Fibroblast of skin of right quadriceps (primary cell): ENCODE results near the gene SP140.
"Not testable (repeated sequence)": the region's sequence is repeated elsewhere in the genome, so short reads cannot be mapped to it uniquely, and the experiment has no call there.

Source experiments
- DNase-seq: peaks from one replicate; pipeline ENCODE4 v3.0.0-alpha.2; 2013

SP140 gene

GRCh38 chr2:230226051-230226551 lies 565 bp downstream of the SP140 start:
- no peak for DNase-seq

- DNase-seq: no peak
Observed at GRCh38 chr2:230227216-230227615, 1.7 kb downstream of the SP140 start.

GRCh38 chr2:230230087-230230486 lies 4.6 kb downstream of the SP140 start:
- peak; percentile 80 for DNase-seq

GRCh38 chr2:230230496-230231200 lies 5.1 kb downstream of the SP140 start:
- DNase-seq: no peak

DNA sequence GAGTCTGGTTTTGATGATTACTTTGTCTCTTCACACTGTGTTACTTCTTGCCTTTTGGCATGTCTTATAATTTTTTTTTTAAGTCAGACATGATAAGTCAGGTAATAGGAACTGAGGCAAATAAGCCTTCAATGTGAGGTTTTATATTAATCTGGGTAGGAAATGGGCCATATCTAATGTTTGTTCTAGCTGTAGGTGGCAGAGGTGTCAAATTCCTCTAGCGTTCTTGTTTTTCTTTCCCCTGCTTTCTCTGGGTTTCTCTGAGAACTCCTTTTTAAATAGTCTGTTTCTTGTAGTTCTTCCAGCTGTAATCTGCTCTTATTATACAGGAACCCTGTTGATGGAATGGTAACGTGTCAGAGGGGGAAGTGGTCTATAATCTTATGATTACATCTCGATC lies 5.7 kb downstream of the SP140 start:
- DNase-seq: no peak

DNA sequence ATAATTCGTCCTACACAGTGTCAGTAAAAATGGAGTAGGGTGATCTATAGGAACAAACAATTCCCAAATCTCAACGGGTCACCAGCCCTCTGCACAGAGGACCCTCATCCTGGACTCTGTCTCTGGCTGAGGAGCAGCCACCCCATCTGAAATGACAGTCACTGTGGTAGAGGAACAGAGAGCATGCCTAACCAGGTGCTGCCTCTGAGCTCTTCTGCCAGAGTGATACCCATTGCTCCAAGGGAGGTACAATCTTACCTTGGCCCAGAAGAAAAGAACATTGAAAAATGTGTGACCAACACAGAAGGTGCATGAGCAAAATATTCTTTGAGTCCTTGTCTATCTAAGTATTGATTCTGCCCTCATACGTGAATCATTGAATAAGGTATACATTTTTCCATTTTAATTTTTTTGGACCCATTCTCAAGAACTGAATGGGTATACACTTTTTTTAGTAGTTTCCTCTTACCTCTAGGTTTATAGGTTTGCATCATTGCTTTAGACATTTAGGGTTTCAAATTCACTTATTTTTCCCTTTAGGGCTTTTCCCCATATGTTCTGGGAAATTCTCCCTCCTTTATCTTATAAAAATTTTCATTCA lies 8.7 kb downstream of the SP140 start:
- DNase-seq: no peak

- DNase-seq: peak; percentile 5
Observed at GRCh38 chr2:230234845-230235244, 9.3 kb downstream of the SP140 start.

- DNase-seq: no peak
Observed at GRCh38 chr2:230244211-230244610, 18.7 kb downstream of the SP140 start.

GRCh38 chr2:230246206-230246605 lies 20.7 kb downstream of the SP140 start:
- no peak for DNase-seq

GRCh38 chr2:230250231-230250630 lies 24.7 kb downstream of the SP140 start:
- no peak for DNase-seq

DNA sequence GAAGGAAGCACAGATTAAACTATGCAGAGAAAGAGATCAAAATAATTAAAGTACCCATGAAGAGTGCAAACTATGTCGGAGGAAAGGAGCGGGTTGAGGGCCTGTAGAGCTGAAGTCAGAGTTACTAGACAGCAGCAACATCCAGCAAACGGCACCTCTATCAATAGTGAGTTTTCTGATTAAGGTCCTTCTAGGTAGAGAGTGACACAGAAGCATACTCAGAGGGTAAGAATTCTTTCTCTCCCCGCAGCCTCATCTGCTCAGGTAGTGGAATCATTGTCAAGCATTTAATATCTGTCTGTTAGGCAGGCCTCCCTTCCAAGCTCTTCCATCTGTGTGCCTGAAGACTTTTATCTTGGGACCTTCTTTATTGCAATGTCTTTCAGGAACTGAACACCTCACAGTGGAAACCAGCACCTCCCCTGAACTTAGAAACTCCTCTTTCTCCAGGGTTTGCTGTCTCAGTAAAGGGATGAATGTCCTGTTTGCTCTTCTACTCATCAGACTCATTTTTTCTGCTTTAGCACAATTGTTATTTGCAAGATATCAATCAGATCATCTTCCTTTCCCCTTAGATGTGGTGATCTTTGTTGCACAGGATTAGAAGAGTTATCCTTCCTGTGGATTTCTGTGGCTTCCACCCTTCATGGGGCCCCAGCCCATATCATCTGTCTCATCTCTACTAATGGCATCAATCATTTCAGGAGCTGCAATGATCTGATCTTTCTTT lies 28.8 kb downstream of the SP140 start:
- no peak for DNase-seq

GRCh38 chr2:230256733-230257332 lies 31.3 kb downstream of the SP140 start:
- DNase-seq: no peak

- DNase-seq: no peak
Observed at GRCh38 chr2:230258483-230258882, 32.9 kb downstream of the SP140 start.

DNA sequence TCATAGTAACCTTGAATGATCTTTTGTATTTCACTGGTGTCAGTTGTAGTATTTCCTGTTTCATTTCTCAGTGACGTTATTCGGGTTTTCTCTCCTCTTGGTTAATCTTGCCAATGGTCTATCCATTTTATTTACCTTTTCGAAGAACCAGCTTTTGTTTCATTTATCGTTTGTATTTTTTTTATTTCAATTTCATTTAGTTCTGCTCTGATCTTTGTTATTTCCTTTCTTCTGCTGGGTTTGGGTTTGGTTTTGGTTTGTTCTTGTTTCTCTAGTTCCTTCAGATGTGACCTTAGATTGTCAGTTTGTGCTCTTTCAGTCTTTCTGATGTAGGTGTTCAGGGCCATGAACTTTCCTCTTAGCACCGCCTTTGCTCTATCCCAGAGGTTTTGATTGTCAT lies 36.7 kb downstream of the SP140 start:
- DNase-seq: no peak

DNA sequence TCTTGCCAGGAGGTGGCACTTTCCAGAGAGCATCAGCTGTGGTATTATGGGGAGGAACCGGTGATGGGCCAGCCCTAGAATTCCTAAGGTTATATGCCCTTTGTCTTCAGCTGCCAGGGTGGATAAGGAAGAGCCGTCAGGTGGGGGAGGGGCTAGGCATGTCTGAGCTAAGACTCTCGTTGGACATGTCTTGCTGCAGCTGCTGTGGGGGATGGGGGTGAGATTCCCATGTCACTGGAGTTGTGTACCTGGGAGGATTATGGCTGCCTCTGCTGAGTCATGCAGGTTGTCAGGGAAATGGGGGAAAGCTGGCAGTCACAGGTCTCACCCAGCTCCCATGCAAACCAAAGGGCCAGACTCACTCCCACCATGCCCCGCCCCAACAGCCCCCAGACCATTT lies 39.4 kb downstream of the SP140 start:
- not testable (repeated sequence) for DNase-seq

DNA sequence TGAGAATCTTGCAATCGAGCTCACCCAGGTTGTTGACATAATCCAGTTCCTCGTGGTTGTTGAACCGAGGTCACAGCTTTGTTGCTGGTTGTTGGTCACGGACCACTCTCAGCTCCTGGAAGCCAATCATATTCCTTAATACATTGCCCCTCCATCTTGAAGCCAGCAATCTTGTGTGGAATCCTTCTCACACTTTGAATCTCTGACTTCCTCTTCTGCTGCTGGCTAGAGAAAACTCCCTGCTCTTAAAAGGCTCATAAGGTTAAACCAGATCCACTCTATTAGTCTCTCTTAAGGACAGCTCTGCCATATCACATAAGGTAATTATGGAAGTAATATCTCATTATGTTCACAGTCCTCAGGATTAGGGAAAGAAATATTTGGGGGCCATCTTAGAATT lies 41.1 kb downstream of the SP140 start:
- DNase-seq: no peak

DNA sequence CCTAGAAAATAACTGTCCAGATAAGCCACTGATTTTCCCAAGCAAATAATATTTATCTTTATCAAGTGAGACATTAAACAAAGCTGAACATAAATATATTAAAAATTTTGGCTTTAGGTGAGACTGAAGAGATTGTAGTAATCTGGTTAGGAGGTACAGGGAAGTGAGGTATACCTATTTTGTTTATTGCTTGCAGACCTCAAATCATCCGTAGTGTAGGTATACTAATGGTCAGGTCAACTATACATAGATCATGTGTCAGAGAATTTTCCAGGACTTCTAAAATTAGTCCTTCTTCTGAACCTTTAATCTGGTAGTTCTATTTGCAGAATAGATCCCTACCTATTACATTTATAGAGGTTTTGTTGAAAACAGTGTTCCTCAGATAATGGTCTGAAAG lies 41.5 kb downstream of the SP140 start:
- DNase-seq: no peak

DNA sequence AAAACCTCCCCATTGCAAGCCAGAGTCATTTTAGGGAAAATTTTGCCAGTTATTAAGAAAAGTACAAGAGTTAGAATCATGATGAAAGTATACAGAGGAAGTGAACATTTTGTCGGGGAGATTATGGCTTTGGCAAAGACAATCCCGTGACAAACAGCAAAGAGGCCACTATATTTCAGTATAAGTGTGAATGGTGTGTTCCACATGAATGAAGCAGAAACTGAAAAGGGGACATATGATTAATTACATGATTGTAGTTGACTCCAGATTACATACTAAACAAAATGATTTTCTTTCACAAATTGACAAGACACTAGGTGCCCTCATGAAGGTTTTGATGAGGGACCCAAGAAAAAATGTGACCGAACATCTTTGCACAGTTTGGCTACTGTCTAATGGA lies 42.0 kb downstream of the SP140 start:
- no peak for DNase-seq

- no peak for DNase-seq
Observed at GRCh38 chr2:230268606-230269243, 43.2 kb downstream of the SP140 start.

- no peak for DNase-seq
Observed at GRCh38 chr2:230269715-230270114, 44.2 kb downstream of the SP140 start.

DNA sequence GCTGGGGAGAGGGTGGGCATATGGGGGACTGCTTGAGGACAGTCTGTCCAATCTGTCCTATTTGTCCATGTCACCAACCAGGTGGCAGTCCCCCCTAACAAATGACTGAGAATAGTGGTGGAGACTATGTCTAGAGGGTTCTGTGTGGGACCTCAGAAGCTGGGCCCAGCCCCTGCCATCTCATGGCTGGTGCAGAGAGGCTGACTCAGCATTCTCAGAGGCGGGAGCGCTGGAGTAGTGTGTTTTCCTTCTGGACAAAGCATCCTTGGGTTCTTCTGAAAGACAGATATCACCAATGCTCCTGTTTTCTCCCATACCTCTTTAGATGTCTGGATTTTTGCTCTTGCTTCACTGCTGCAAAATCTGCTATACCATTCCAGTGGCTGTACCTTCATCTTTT lies 57.4 kb downstream of the SP140 start:
- DNase-seq: no peak

GRCh38 chr2:230286048-230286447 lies 60.5 kb downstream of the SP140 start:
- no peak for DNase-seq

GRCh38 chr2:230289311-230289710 lies 63.8 kb downstream of the SP140 start:
- DNase-seq: peak; percentile 2
